Measurements from ENCODE around the gene MEI1. TPM values are rescaled to one million over a fixed set of nuclear protein-coding genes. Genes with fewer than 3 reads are reported as not detected.

MEI1 gene
- total RNA-seq, 1 experiment from 2014 or later = 0.35 TPM

DNA sequence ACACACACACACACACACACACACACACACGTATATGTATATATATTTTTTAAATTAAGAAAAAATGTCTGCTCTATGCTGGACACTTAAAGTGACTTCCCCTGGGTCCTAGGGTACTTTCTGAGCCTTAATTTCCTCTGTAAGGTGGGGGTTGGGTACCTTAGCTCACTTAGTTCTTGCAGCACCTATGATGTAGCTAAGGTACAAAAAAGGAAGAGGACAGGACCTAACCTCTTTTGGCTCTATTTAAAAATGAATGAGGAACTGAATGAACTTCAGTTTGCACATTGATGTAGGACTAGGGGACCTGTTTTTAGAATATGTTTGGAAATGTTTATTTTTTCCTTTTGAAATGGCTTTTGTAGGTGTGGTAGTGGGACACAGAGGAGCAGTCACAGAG lies 144.7 kb downstream of the MEI1 start:
- peaks cover 19% of the 10 kb centered on the region for H3K36me3 Mint-ChIP-seq
- H3K27me3 Mint-ChIP-seq (ENCODE audit: low read depth) = no peaks in the 10 kb centered on the region
- no peak for ATAC-seq
- H3K27ac Mint-ChIP-seq = peak overlapping the region; percentile 64
- H3K9me3 Mint-ChIP-seq = no peaks in the 10 kb centered on the region
- no peak for DNase-seq (ENCODE audit: low spot score)
- POLR2A ChIA-PET = interaction anchor here (1.9 kb wide), 1 partner anchor 11 kb away, joined by 9 read pairs; the partner anchor contains the start of gene SREBF2
- TF ChIP-seq ZNF138 (CRISPR knock-in tag; conservative IDR thresholded peaks at IDR 0.05) = no peak
- TF ChIP-seq E2F1 (CRISPR knock-in tag; IDR thresholded peaks at IDR 0.05) = no peak
- TF ChIP-seq, protein P1, sequence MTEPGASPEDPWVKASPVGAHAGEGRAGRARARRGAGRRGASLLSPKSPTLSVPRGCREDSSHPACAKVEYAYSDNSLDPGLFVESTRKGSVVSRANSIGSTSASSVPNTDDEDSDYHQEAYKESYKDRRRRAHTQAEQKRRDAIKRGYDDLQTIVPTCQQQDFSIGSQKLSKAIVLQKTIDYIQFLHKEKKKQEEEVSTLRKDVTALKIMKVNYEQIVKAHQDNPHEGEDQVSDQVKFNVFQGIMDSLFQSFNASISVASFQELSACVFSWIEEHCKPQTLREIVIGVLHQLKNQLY (CRISPR knock-in tag; IDR thresholded peaks at IDR 0.05) = no peak
- no peak for TF ChIP-seq MXD4 (CRISPR knock-in tag; IDR thresholded peaks at IDR 0.05; ENCODE audit: borderline replicate concordance)
- TF ChIP-seq HMGA2 (CRISPR knock-in tag; IDR thresholded peaks at IDR 0.05) = no peak
- TF ChIP-seq, protein P2, sequence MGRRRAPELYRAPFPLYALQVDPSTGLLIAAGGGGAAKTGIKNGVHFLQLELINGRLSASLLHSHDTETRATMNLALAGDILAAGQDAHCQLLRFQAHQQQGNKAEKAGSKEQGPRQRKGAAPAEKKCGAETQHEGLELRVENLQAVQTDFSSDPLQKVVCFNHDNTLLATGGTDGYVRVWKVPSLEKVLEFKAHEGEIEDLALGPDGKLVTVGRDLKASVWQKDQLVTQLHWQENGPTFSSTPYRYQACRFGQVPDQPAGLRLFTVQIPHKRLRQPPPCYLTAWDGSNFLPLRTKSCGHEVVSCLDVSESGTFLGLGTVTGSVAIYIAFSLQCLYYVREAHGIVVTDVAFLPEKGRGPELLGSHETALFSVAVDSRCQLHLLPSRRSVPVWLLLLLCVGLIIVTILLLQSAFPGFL (CRISPR knock-in tag; IDR thresholded peaks at IDR 0.05; ENCODE audit: borderline replicate concordance) = no peak
- no peak for TF ChIP-seq SOX15 (CRISPR knock-in tag; IDR thresholded peaks at IDR 0.05)
- TF ChIP-seq E2F4 (CRISPR knock-in tag; IDR thresholded peaks at IDR 0.05; ENCODE audit: borderline replicate concordance, low read depth) = no peak
- no peak for TF ChIP-seq RORB (CRISPR knock-in tag; IDR thresholded peaks at IDR 0.05)
- TF ChIP-seq ARID4B (CRISPR knock-in tag; IDR thresholded peaks at IDR 0.05; ENCODE audit: borderline replicate concordance) = no peak
- TF ChIP-seq ZNF219 (CRISPR knock-in tag; IDR thresholded peaks at IDR 0.05; ENCODE audit: borderline replicate concordance) = no peak
- TF ChIP-seq PRDM15 (CRISPR knock-in tag; IDR thresholded peaks at IDR 0.05) = no peak
- no peak for TF ChIP-seq ZBTB21 (CRISPR knock-in tag; IDR thresholded peaks at IDR 0.05; ENCODE audit: borderline replicate concordance)
- no peak for TF ChIP-seq TEAD1 (CRISPR knock-in tag; IDR thresholded peaks at IDR 0.05)
- no peak for TF ChIP-seq CBFB (CRISPR knock-in tag; IDR thresholded peaks at IDR 0.05; ENCODE audit: low read depth)
- TF ChIP-seq ZNF263 (CRISPR knock-in tag; IDR thresholded peaks at IDR 0.05; ENCODE audit: low read depth) = no peak
- no peak for TF ChIP-seq MYBL2 (CRISPR knock-in tag; IDR thresholded peaks at IDR 0.05)
- TF ChIP-seq FOXP1 (CRISPR knock-in tag; IDR thresholded peaks at IDR 0.05; ENCODE audit: borderline replicate concordance) = no peak
- TF ChIP-seq, protein P3, sequence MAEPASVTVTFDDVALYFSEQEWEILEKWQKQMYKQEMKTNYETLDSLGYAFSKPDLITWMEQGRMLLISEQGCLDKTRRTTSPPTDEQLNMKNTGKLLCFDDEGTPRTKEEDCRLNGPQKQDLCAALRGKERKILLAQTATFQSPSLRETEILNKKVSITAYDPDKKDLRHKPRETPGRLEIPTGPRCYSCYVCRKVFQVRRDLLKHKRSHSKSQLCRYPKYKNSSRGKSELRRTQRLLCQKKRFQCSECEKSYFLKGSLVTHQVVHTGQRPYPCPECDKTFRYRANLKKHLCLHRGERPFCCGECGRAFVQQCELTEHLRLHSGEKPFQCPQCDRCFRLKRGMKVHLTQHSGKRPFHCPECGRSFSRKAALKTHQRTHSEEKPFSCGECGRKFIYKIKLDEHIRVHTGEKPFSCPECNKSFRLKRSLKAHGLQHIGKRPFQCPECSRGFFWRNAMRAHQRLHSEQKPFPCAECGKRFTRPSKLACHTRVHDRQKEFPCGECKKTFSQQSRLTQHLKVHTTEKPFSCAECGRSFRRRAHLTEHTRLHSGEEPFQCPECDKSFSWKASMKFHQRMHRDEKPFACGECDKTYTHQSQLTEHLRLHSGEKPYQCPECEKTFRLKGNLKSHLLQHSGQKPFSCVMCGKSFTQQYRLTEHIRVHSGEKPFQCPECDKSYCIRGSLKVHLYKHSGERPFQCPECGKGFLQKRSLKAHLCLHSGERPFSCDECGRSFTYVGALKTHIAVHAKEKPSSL (CRISPR knock-in tag; conservative IDR thresholded peaks at IDR 0.05) = no peak
- H3K4me3 Mint-ChIP-seq = peak overlapping the region; percentile 31
- CTCF ChIA-PET = interaction anchor here (0.8 to 4.6 kb wide), 4 partner anchors 14 to 177 kb away, joined by 3 to 36 read pairs (median 5); no protein-coding TSS in a partner anchor
- H3K4me1 Mint-ChIP-seq = peaks cover 63% of the 10 kb centered on the region

Measured in WTC11 (cell line).